BLaER1 (cell line): ENCODE measurements around the gene NME5.

Experiments
- H3K27ac ChIP-seq: shearing (Covaris generic); formaldehyde crosslinking; 2 replicates; pipeline ENCODE4 v1.8.1; 2022
- H3K27me3 ChIP-seq: shearing (Covaris generic); formaldehyde crosslinking; 2 replicates; pipeline ENCODE4 v1.8.1; 2022
- H3K36me3 ChIP-seq: shearing (Covaris generic); formaldehyde crosslinking; 2 replicates; pipeline ENCODE4 v1.8.1; 2022
- H3K4me1 ChIP-seq: shearing (Covaris generic); formaldehyde crosslinking; 2 replicates; pipeline ENCODE4 v1.8.1; 2022
- H3K4me2 ChIP-seq: shearing (Covaris generic); formaldehyde crosslinking; 2 replicates; pipeline ENCODE4 v1.8.1; 2022
- H3K4me3 ChIP-seq: shearing (Covaris generic); formaldehyde crosslinking; 2 replicates; pipeline ENCODE4 v1.8.1; 2022
- H3K9ac ChIP-seq: shearing (Covaris generic); formaldehyde crosslinking; 2 replicates; pipeline ENCODE4 v1.8.1; 2022
- H3K9me3 ChIP-seq: shearing (Covaris generic); formaldehyde crosslinking; 2 replicates; pipeline ENCODE4 v1.8.1; 2022
- H4K20me1 ChIP-seq: shearing (Covaris generic); formaldehyde crosslinking; 2 replicates; pipeline ENCODE4 v1.8.1; 2022
- Cebpa-rat ChIP-seq: shearing (Covaris generic); IDR thresholded peaks from 2 replicates; pipeline ENCODE4 v1.8.1; 2022

The NME5 gene

GRCh38 chr5:138140268-138140667, 1.0 kb upstream of the NME5 start:
- TF ChIP-seq Cebpa-rat = no peak
- Histone ChIP-seq H3K36me3 (no peaks in the 10 kb centered on the region), H3K9me3 (no peaks in the 10 kb centered on the region), H4K20me1 (no peaks in the 10 kb centered on the region), H3K27ac (no peak overlapping the region), H3K9ac (no peak overlapping the region), H3K27me3 (no peaks in the 10 kb centered on the region; the same call in 1 of the 2 replicates), H3K4me3 (no peak overlapping the region), H3K4me1 (peaks cover 12% of the 10 kb centered on the region), H3K4me2 (no peak overlapping the region)

DNA sequence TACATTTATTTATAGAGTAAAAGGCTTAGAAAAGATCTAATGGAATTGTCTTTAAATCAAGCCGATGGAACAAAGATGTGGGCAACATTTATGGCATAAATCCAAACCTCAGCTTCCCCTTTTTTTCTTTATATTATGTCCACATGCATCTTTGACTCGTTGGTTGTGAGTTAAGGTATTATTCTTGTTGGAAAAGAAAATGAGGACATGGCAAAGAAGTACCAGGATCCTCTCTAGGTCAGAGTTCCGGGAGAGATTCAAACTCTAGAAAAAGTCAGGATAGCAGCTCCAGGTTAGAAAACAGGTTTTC, 508 bp upstream of the NME5 start:
- Histone ChIP-seq H3K4me2 (peak overlapping the region; percentile 85), H3K9ac (no peak overlapping the region), H3K27me3 (no peaks in the 10 kb centered on the region; the same call in 1 of the 2 replicates), H3K4me3 (no peak overlapping the region), H3K4me1 (peaks cover 12% of the 10 kb centered on the region), H3K9me3 (no peaks in the 10 kb centered on the region), H4K20me1 (no peaks in the 10 kb centered on the region), H3K36me3 (no peaks in the 10 kb centered on the region), H3K27ac (no peak overlapping the region)
- TF ChIP-seq Cebpa-rat = no peak

DNA sequence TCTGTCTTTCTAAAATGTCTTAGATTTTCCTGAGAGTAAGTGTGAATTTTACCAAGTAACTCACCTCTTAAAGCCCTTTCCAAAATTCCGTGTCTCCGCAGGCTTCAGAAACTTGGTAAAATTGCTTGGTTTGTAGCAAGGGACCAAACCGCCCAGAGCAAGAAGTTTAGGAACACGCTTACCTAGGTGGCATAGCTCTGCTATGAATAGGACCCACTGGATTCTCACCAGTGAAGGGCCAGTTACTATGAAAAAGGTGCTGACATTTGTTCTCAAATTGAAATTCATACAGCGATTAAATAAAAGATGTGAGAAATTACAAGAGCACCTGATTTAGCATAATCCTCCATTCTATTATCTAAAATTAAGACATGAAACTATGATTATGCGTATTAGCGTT, 6.7 kb downstream of the NME5 start:
- Histone ChIP-seq H3K9ac (no peak overlapping the region), H3K9me3 (no peaks in the 10 kb centered on the region), H3K4me2 (no peak overlapping the region), H3K27ac (no peak overlapping the region), H3K27me3 (no peaks in the 10 kb centered on the region), H4K20me1 (no peaks in the 10 kb centered on the region), H3K36me3 (no peaks in the 10 kb centered on the region), H3K4me1 (peaks cover 10% of the 10 kb centered on the region), H3K4me3 (no peak overlapping the region)
- no peak for TF ChIP-seq Cebpa-rat

DNA sequence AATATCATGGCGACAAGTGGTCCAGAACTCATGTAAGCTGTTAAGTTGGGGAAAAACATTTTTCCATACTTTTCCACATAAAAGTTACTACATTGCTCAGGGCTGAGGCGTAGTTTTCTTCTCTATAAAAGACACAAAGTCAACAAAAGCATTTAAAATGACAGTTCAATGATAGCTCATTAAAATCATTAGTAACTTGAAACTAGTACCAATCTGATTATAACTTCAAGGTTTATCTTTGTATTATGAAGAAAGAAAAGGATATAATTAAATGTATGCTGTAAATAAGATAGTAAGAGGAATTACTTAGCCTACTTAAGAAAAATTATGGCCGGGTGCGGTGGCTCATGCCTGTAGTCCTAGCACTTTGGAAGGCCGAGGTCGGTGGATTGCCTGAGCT, 9.9 kb downstream of the NME5 start:
- Histone ChIP-seq H3K27ac (no peak overlapping the region), H3K36me3 (no peaks in the 10 kb centered on the region), H4K20me1 (no peaks in the 10 kb centered on the region), H3K4me2 (no peak overlapping the region), H3K4me1 (peaks cover 10% of the 10 kb centered on the region), H3K27me3 (no peaks in the 10 kb centered on the region), H3K9me3 (no peaks in the 10 kb centered on the region), H3K9ac (no peak overlapping the region), H3K4me3 (no peak overlapping the region)
- no peak for TF ChIP-seq Cebpa-rat

DNA sequence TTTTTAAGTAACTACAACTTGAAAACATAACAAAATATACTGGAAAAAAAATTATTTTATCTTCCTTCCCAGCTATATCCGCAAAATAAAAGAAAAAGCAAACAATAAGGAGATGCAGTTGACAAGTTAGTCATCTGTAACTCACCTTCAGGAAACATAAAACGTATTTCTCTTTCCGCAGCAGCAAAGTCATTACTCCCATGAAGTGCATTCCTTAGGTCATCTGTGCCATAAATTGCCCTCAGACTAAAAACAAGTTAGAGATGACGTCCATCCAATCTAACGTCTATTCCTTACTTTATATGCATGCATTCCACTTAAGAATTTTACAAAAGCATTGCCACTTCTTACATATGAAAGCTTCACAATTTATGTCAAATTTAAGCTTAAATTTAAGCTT, 10.9 kb downstream of the NME5 start:
- H3K4me2 ChIP-seq = peak overlapping the region; percentile 53
- TF ChIP-seq Cebpa-rat = no peak
- no peak overlapping the region for H3K27ac ChIP-seq
- H3K36me3 ChIP-seq = no peaks in the 10 kb centered on the region
- no peak overlapping the region for H3K4me3 ChIP-seq
- no peaks in the 10 kb centered on the region for H3K9me3 ChIP-seq
- no peaks in the 10 kb centered on the region for H3K27me3 ChIP-seq
- H4K20me1 ChIP-seq = no peaks in the 10 kb centered on the region
- H3K9ac ChIP-seq = no peak overlapping the region
- peaks cover 10% of the 10 kb centered on the region for H3K4me1 ChIP-seq

GRCh38 chr5:138115254-138115653, 24.0 kb downstream of the NME5 start:
- no peak for TF ChIP-seq Cebpa-rat
- no peak overlapping the region for H3K9ac ChIP-seq

GRCh38 chr5:138111937-138112336, 27.3 kb downstream of the NME5 start:
- no peaks in the 10 kb centered on the region for H3K9me3 ChIP-seq

More at GRCh38 chr5:138115254-138115653, 24.0 kb downstream of the NME5 start:
- no peaks in the 10 kb centered on the region for H3K27me3 ChIP-seq
- no peak overlapping the region for H3K4me2 ChIP-seq
- no peak overlapping the region for H3K27ac ChIP-seq
- H3K9me3 ChIP-seq = no peaks in the 10 kb centered on the region
- no peaks in the 10 kb centered on the region for H3K36me3 ChIP-seq
- no peaks in the 10 kb centered on the region for H3K4me1 ChIP-seq
- H3K4me3 ChIP-seq = no peak overlapping the region
- H4K20me1 ChIP-seq = no peaks in the 10 kb centered on the region

GRCh38 chr5:138111181-138111580, 28.0 kb downstream of the NME5 start:
- no peaks in the 10 kb centered on the region for H3K4me1 ChIP-seq
- no peak overlapping the region for H3K4me3 ChIP-seq
- H3K4me2 ChIP-seq = no peak overlapping the region
- H3K9me3 ChIP-seq = no peaks in the 10 kb centered on the region
- no peaks in the 10 kb centered on the region for H3K36me3 ChIP-seq
- H3K27ac ChIP-seq = no peak overlapping the region
- no peaks in the 10 kb centered on the region for H3K27me3 ChIP-seq
- H4K20me1 ChIP-seq = no peaks in the 10 kb centered on the region
- no peak overlapping the region for H3K9ac ChIP-seq
- TF ChIP-seq Cebpa-rat = no peak

More at GRCh38 chr5:138111937-138112336, 27.3 kb downstream of the NME5 start:
- Histone ChIP-seq H3K27ac (no peak overlapping the region), H3K36me3 (no peaks in the 10 kb centered on the region), H3K4me2 (no peak overlapping the region), H3K4me1 (no peaks in the 10 kb centered on the region), H3K9ac (no peak overlapping the region), H3K27me3 (no peaks in the 10 kb centered on the region), H3K4me3 (no peak overlapping the region), H4K20me1 (no peaks in the 10 kb centered on the region)
- no peak for TF ChIP-seq Cebpa-rat

DNA sequence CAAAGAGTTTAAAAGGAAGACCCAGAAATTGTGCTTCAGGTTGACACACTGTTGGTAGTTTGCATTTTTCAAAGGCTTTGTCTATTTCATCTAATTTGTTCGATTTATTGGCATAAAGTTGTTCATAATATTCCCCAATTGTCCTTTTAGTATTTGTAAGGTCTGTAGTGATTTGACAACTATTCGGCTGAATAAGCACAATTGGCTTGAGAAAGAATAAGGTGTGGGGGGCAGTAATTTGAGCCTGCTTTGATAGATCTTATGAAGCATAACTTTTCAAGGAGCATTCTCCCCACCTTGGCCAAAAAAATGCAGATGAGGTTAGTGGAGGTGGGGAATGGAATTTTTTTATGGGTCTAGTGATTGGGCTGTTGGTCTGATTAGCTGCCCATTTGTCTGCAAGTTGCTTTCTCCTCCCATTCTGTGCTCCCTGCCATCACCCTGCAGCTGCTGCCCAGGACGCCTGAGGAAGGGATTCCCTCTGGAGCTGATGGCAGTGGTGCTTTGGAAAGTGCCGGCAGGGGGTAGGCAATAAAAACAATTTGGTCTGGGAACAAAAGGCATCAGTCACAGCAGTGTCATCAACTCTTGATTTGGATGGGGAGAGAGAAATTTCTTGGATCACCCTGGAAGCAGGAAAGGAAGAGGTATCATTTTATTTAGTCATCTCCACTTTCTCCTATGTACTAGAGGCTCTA, 28.8 kb downstream of the NME5 start:
- Histone ChIP-seq H3K9ac (no peak overlapping the region), H3K27ac (no peak overlapping the region), H4K20me1 (no peaks in the 10 kb centered on the region), H3K9me3 (no peaks in the 10 kb centered on the region), H3K36me3 (no peaks in the 10 kb centered on the region), H3K4me1 (no peaks in the 10 kb centered on the region), H3K27me3 (no peaks in the 10 kb centered on the region), H3K4me2 (no peak overlapping the region), H3K4me3 (no peak overlapping the region)
- TF ChIP-seq Cebpa-rat = no peak

DNA sequence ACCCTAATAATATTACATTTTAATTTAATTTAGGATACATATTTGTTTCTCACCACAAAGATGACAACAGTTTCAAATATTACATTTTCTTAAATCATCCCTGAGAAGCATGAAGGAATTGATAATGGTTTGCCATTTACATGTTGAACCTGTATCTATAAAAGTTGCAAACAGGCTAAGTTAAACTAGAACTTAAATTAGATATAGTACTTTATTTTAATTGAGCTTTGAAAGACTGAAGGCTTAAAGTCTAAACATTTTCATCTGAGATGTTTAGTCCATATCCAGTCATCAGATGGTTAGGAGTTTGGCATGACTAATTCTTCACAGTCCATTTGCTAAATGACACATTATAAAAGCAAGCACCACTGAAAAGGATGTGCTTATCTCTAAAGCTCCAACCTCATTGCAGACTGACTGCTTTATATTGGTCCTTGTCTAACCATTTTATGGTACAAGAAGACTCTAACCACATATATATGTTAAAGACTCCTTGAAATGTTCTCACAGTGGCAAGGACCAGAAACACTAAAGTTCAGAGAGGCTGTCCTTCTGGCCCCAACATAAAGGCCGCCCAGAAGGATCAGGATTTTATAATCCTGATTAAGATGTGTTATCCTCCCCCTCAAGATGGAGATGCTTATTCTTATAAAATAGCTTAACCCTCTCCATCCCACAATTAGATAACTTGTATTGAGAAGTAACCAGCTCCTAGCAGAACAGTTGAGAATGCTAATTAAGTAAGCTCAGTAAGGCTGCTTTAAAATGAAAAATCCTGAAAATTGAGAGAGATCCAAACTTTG, 29.6 kb downstream of the NME5 start:
- H3K27me3 ChIP-seq = no peaks in the 10 kb centered on the region
- no peaks in the 10 kb centered on the region for H3K9me3 ChIP-seq
- H3K4me2 ChIP-seq = no peak overlapping the region
- no peaks in the 10 kb centered on the region for H3K36me3 ChIP-seq
- H3K9ac ChIP-seq = no peak overlapping the region
- no peaks in the 10 kb centered on the region for H3K4me1 ChIP-seq
- TF ChIP-seq Cebpa-rat = no peak
- no peaks in the 10 kb centered on the region for H4K20me1 ChIP-seq
- no peak overlapping the region for H3K27ac ChIP-seq
- H3K4me3 ChIP-seq = no peak overlapping the region
